A673 (cell line): Measurements from ENCODE around the gene GATAD2B.

ENCODE experiments used
- CTCF ChIP-seq: fragments of 300-800, 200-600 bp; sonication (generic); conservative IDR thresholded peaks from 2 replicates; pipeline ENCODE4 v1.5.1; 2017; ENCODE audit warnings: low read depth, mild to moderate bottlenecking, antibody characterized with exemption, low read length, moderate library complexity, mixed read lengths
- EZH2 ChIP-seq: fragments of 200-600 bp; sonication (generic); IDR thresholded peaks from 2 replicates; pipeline ENCODE4 v1.6.1; 2017; ENCODE audit warnings: borderline replicate concordance, low read depth, mild to moderate bottlenecking, mixed read lengths, antibody characterized with exemption, low read length; ENCODE audit not compliant: poor library complexity, severe bottlenecking

DNA sequence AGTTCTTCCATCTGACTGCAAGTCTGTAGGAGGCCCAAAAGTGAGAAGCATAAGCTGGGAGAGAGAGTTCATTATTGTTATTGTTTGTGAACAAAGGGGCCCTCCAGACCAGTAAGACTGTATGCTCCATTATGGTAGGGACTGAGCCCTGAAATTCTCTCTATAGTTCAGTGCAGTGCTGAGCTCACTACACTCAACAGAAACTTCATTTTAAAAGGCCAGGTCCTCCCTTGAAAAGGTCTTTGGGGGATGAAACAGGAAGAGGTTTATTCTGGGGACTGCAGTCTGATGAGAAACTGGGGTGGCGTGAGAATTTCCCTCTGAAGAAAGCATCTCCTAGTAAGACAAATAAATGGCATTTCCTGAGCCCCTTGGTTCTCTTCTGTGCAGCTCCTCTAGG is 5.5 kb upstream of the GATAD2B start:
- TF ChIP-seq CTCF (no peak), EZH2 (no peak)
